Vagina (tissue), 2 donors: ENCODE measurements around the gene SURF1.

Experiments
- CTCF ChIP-seq, 3 experiments: fragments of 450-650 bp in 2 of 3; fragments of 200-600 bp in 1 of 3; sonication (generic) in 1 of 3; IDR thresholded peaks; one replicate each; pipeline ENCODE4 v1.5.1; 2017 to 2019; ENCODE audit warnings: antibody characterized with exemption in 3 of 3, mild to moderate bottlenecking in 2 of 3, moderate library complexity in 2 of 3
- POLR2A ChIP-seq, 2 donors: fragments of 450-650 bp; IDR thresholded peaks; one replicate each; pipeline ENCODE4 v1.6.1; 2017; ENCODE audit warnings: antibody characterized with exemption in 2 of 2, mild to moderate bottlenecking in 2 of 2, moderate library complexity in 2 of 2

GRCh38 chr9:133344979-133345378 is 11.3 kb downstream of the SURF1 start:
- TF ChIP-seq POLR2A (IDR thresholded peaks at IDR 0.05), result no peak
- no peak for TF ChIP-seq CTCF (IDR thresholded peaks at IDR 0.05)
